Smooth muscle cell (in vitro differentiated cells): ENCODE data around the gene PCSK6. TPM values are rescaled to one million over a fixed set of nuclear protein-coding genes. Genes with fewer than 3 reads are reported as not detected.

Source experiments
- DNase-seq: peaks from one replicate; lab custom pipeline; 2025; ENCODE audit not compliant: unreplicated experiment; lab: John Stamatoyannopoulos, UW
- H2AFZ ChIP-seq: fragments of 200-600 bp; sonication (generic); 2 replicates; pipeline ENCODE4 v1.6.0; 2016; ENCODE audit warnings: antibody characterized with exemption, low read depth, mild to moderate bottlenecking
- H3F3A ChIP-seq: fragments of 200-600 bp; sonication (generic); 2 replicates; pipeline ENCODE4 v1.6.0; 2017; ENCODE audit warnings: antibody characterized with exemption, low read depth
- H3K27ac ChIP-seq: fragments of 200-600 bp; sonication (generic); 2 replicates; pipeline ENCODE4 v1.5.1; 2016; ENCODE audit warnings: low read depth, mild to moderate bottlenecking
- H3K27me3 ChIP-seq: fragments of 200-600 bp; sonication (generic); 2 replicates; pipeline ENCODE4 v1.6.1; 2016; ENCODE audit warnings: low read depth, mild to moderate bottlenecking
- H3K36me3 ChIP-seq: fragments of 200-600 bp; sonication (generic); 2 replicates; pipeline ENCODE4 v1.5.1; 2016; ENCODE audit warnings: low read depth
- H3K4me1 ChIP-seq: fragments of 200-600 bp; sonication (generic); 2 replicates; pipeline ENCODE4 v1.5.1; 2016; ENCODE audit warnings: low read depth
- H3K4me2 ChIP-seq: fragments of 200-600 bp; sonication (generic); 2 replicates; pipeline ENCODE4 v1.6.0; 2016; ENCODE audit warnings: mild to moderate bottlenecking
- H3K4me3 ChIP-seq: fragments of 200-600 bp; sonication (generic); 2 replicates; pipeline ENCODE4 v1.5.1; 2016; ENCODE audit warnings: mild to moderate bottlenecking
- H3K79me2 ChIP-seq: fragments of 200-600 bp; sonication (generic); 2 replicates; pipeline ENCODE4 v1.6.0; 2016; ENCODE audit warnings: low read depth, mild to moderate bottlenecking
- H3K9ac ChIP-seq: fragments of 200-600 bp; sonication (generic); 2 replicates; pipeline ENCODE4 v1.6.0; 2016; ENCODE audit warnings: low read depth
- H3K9me3 ChIP-seq: fragments of 200-600 bp; sonication (generic); replicated peaks from 2 replicates; pipeline ENCODE4 v1.5.1; 2016; ENCODE audit warnings: low read depth
- H4K20me1 ChIP-seq: fragments of 200-600 bp; sonication (generic); 2 replicates; pipeline ENCODE4 v1.6.0; 2016; ENCODE audit warnings: low read depth
- CTCF ChIP-seq: fragments of 200-600 bp; sonication (generic); IDR thresholded peaks from 2 replicates; pipeline ENCODE4 v1.5.1; 2017; ENCODE audit warnings: borderline replicate concordance, mild to moderate bottlenecking, antibody characterized with exemption; ENCODE audit not compliant: insufficient read depth, poor library complexity, severe bottlenecking
- WGBS: methylation state at CpG from one replicate; pipeline ENCODE4 v1.1.7; 2016; ENCODE audit warnings: low lambda C conversion rate; 5-methylcytosine and 5-hydroxymethylcytosine counted together
- polyA plus RNA-seq: library from polyadenylated mRNA; unstranded; fragments of >200 nt; fragmentation: Nextera tagmentation; extraction: Ambion mirVana; gene quantifications from 2 replicates; pipeline ENCODE4 v1.2.1, GENCODE V29; 2016
- total RNA-seq: library from RNA; depleted of rRNA; stranded (reverse); fragments of >200 nt; gene quantifications from 2 replicates; pipeline ENCODE4 v1.2.3, GENCODE V29; 2014

Gene PCSK6
- total and polyA plus RNA-seq, 2 experiments from 2014 or later: 17.5 TPM

- H3F3A ChIP-seq: no peaks in the 10 kb centered on the region
- no peak overlapping the region for H3K4me2 ChIP-seq
- H3K79me2 ChIP-seq: no peaks in the 10 kb centered on the region
- TF ChIP-seq CTCF: no peak
- H4K20me1 ChIP-seq: no peaks in the 10 kb centered on the region
- no peaks in the 10 kb centered on the region for H3K9me3 ChIP-seq
- H3K27me3 ChIP-seq: no peaks in the 10 kb centered on the region
- DNase-seq: no peak
- H3K27ac ChIP-seq: no peak overlapping the region
- no peak overlapping the region for H3K4me3 ChIP-seq
- no peak overlapping the region for H2AFZ ChIP-seq
- H3K36me3 ChIP-seq: no peaks in the 10 kb centered on the region
- H3K4me1 ChIP-seq: peaks cover 11% of the 10 kb centered on the region
- WGBS: 87% methylated on average over 6 of the region's 6 CpGs
- H3K9ac ChIP-seq: no peak overlapping the region
Observed at GRCh38 chr15:101509279-101509678, 19.8 kb upstream of the PCSK6 start.

GRCh38 chr15:101506491-101506890 is 17.0 kb upstream of the PCSK6 start:
- Histone ChIP-seq H3K9ac (no peak overlapping the region), H3K27ac (no peak overlapping the region), H3K4me2 (no peak overlapping the region), H3F3A (no peaks in the 10 kb centered on the region), H3K36me3 (no peaks in the 10 kb centered on the region), H2AFZ (no peak overlapping the region), H4K20me1 (no peaks in the 10 kb centered on the region), H3K4me3 (no peak overlapping the region), H3K4me1 (peaks cover 24% of the 10 kb centered on the region), H3K27me3 (no peaks in the 10 kb centered on the region), H3K9me3 (no peaks in the 10 kb centered on the region), H3K79me2 (no peaks in the 10 kb centered on the region)
- no peak for DNase-seq
- 93% methylated on average over 8 of the region's 8 CpGs for WGBS
- no peak for TF ChIP-seq CTCF

GRCh38 chr15:101505610-101506337 is 16.3 kb upstream of the PCSK6 start:
- Histone ChIP-seq H3K79me2 (no peaks in the 10 kb centered on the region), H3F3A (peaks cover 7% of the 10 kb centered on the region), H2AFZ (no peak overlapping the region), H3K4me1 (peaks cover 29% of the 10 kb centered on the region), H3K4me3 (no peak overlapping the region), H4K20me1 (no peaks in the 10 kb centered on the region), H3K27ac (no peak overlapping the region), H3K9me3 (no peaks in the 10 kb centered on the region), H3K36me3 (no peaks in the 10 kb centered on the region), H3K27me3 (no peaks in the 10 kb centered on the region), H3K9ac (no peak overlapping the region), H3K4me2 (no peak overlapping the region)
- 82% methylated on average over 18 of the region's 18 CpGs for WGBS
- TF ChIP-seq CTCF: no peak
- no peak for DNase-seq
